ENCODE measurements around the gene LAMA2.

GRCh38 chr6:129099696-129100095 is 216.8 kb downstream of the LAMA2 start:
- no peak for TF ChIP-seq POLR2A (IDR thresholded peaks at IDR 0.05)
- no peak for TF ChIP-seq CTCF (IDR thresholded peaks at IDR 0.05)
